ENCODE measurements around the gene AGRN. TPM values are rescaled to one million over a fixed set of nuclear protein-coding genes. Genes with fewer than 3 reads are reported as not detected.
"Not testable (repeated sequence)": the region's sequence is repeated elsewhere in the genome, so short reads cannot be mapped to it uniquely, and the experiment has no call there.

AGRN gene
- total RNA-seq, 2 experiments from 2014 or later: 12.1 to 12.5 TPM

GRCh38 chr1:980602-981395, 39.1 kb upstream of the AGRN start:
- ChIA-PET POLR2A (no interaction called here), CTCF (interaction anchor here (1.1 to 1.4 kb wide), 2 partner anchors 14 to 83 kb away, joined by 3 to 4 read pairs; no protein-coding TSS in a partner anchor)

GRCh38 chr1:981491-981954, 38.4 kb upstream of the AGRN start:
- POLR2A ChIA-PET: no interaction called here

GRCh38 chr1:981955-982558, 37.9 kb upstream of the AGRN start, which contains the start of gene PERM1:
Gene PERM1, minus strand, starts transcription at chr1:982093. Its CDS starts 1,064 bp downstream, at chr1:981029.
- ChIA-PET POLR2A (interaction anchor here (1.3 kb wide), 1 partner anchor 15 kb away, joined by 4 read pairs; the partner anchor contains the start of gene PLEKHN1), CTCF (interaction anchor here (1.1 to 3.3 kb wide), 5 partner anchors 11 to 82 kb away, joined by 3 to 17 read pairs (median 9); partner anchors contain the start of gene ISG15)

More at GRCh38 chr1:981491-981954, 38.4 kb upstream of the AGRN start:
- CTCF ChIA-PET: interaction anchor here (1.1 to 1.4 kb wide), 2 partner anchors 13 to 83 kb away, joined by 3 to 4 read pairs; no protein-coding TSS in a partner anchor

GRCh38 chr1:982765-983436, 37.0 kb upstream of the AGRN start:
- ChIA-PET POLR2A (interaction anchor here (1.3 kb wide), 1 partner anchor 16 kb away, joined by 4 read pairs; the partner anchor contains the start of gene PLEKHN1), CTCF (interaction anchor here (1.0 to 3.3 kb wide), 9 partner anchors 11 to 291 kb away, joined by 3 to 17 read pairs (median 8); partner anchors contain the start of genes ISG15 and UBE2J2)

DNA sequence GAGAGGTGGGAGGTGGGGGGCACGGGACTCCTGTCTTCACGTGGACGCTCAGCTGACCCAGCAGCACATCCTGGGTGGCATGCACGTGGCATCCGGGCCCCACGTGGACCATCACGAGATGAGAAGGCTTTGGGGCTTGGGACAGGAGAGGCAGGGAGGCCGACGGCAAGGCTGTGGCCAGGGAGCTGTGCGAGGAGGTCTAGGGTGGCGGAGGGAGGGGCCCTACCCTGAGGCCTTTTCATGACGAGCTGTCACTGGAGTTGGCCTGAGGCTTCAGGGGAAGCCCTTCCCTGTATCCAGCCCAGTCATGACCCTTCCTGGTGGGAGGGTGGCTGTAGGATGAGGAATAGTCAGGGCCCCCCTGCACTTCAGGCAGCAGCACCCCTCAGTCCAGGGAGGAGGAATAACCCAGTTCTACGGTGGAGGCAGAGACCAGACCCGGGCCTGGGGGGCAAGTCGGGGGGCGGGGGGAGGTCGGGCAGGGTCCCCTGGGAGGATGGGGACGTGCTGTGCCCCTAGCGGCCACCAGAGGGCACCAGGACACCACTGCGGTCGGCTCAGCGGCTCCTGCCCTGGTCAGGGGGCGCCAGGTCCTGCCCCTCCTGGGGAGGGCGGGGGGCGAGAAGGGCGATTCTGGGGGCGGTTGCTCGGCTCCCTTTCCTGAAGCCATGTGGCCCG, 36.0 kb upstream of the AGRN start:
- ChIA-PET CTCF (interaction anchor here (0.6 to 3.3 kb wide), 21 partner anchors 8 to 600 kb away, joined by 3 to 17 read pairs (median 4); partner anchors contain the start of genes ISG15 and UBE2J2), POLR2A (interaction anchor here (0.8 to 0.9 kb wide), 2 partner anchors 30 to 81 kb away, joined by 3 read pairs; partner anchors contain the start of gene ISG15)

DNA sequence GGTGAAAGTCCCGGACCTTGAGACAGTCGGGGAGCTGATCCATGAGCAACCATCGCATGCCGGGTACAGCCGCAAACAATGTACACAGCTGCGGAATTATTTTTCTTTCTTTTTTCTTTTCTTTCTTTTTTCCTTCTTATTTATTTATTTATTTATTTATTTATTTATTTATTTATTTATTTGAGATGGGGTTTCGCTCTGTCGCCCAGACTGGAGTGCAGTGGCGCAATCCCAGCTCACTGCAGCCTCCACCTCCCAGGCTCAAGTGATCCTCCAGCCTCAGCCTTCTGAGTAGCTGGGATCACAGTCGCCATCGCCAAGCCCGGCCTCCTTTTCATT, 35.5 kb upstream of the AGRN start:
- ChIA-PET CTCF (interaction anchor here (0.6 to 3.3 kb wide), 19 partner anchors 8 to 600 kb away, joined by 3 to 17 read pairs (median 4); partner anchors contain the start of gene ISG15), POLR2A (interaction anchor here (0.8 to 0.9 kb wide), 2 partner anchors 29 to 80 kb away, joined by 3 read pairs; partner anchors contain the start of gene ISG15)

DNA sequence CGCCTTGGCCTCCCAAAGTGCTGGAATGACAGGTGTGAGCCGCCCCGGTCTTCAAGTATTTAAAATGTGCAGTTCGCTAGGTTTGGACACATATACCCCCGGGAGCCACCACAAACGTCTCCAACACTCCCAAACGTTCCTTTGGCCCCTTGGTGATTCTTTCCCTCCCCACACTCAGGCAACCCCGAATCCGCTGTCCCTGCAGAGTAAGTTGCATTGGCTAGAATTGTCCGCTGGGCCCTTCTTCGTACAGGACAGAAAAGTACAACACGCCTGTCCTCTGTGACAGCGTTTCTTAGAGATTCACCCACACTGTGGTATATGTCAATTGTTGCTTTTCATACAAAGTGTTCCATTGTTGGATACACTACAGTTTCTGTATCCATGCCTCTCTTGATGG, 34.8 kb upstream of the AGRN start:
- CTCF ChIA-PET: interaction anchor here (0.7 to 3.3 kb wide), 12 partner anchors 8 to 79 kb away, joined by 3 to 17 read pairs (median 4); partner anchors contain the start of gene ISG15
- POLR2A ChIA-PET: no interaction called here

DNA sequence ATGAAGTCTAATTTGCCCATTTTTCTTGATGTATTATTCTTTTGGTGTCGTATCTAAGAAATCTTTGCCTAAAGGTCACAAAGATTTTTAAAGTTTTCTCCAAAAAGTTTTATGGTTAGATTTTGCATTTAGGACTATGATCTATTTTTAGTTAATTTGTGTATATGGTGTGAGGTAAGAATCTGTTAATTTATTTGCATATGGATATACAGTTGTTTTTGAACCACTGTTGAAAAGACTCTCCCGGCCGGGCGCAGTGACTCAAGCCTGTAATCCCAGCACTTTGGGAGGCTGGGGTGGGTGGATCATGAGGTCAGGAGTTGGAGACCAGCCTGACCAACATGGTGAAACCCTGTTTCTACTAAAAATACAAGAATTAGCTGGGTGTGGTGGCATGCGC, 31.9 kb upstream of the AGRN start:
- CTCF ChIA-PET: interaction anchor here (1.2 kb wide), 1 partner anchor 13 kb away, joined by 3 read pairs; no protein-coding TSS in a partner anchor
- POLR2A ChIA-PET: not testable (repeated sequence)

DNA sequence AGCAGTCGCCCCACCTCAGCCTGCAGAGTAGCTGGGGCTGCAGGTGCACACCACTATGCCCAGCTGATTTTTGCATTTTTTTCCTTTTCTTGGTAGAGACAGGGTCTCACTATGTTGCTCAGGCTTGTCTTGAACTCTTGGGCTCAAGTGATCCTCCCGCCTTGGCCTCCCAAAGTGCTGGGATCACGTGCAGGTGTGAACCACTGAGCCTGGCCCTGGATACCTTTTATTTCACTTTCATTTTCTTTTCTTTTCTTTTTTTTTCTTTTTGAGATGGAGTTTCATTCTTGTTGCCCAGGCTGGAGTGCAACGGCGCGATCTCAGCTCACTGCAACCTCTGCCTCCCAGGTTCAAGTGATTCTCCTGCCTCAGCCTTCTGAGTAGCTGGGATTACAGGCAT, 28.6 kb upstream of the AGRN start:
- CTCF ChIA-PET: interaction anchor here (2.1 to 2.3 kb wide), 2 partner anchors 11 kb away, joined by 7 to 14 read pairs; no protein-coding TSS in a partner anchor
- POLR2A ChIA-PET: not testable (repeated sequence)

- ChIA-PET CTCF (interaction anchor here (2.3 to 3.6 kb wide), 2 partner anchors 8 to 10 kb away, joined by 14 to 17 read pairs; no protein-coding TSS in a partner anchor), POLR2A (no interaction called here)
Observed at GRCh38 chr1:991895-992294, 28.0 kb upstream of the AGRN start.

DNA sequence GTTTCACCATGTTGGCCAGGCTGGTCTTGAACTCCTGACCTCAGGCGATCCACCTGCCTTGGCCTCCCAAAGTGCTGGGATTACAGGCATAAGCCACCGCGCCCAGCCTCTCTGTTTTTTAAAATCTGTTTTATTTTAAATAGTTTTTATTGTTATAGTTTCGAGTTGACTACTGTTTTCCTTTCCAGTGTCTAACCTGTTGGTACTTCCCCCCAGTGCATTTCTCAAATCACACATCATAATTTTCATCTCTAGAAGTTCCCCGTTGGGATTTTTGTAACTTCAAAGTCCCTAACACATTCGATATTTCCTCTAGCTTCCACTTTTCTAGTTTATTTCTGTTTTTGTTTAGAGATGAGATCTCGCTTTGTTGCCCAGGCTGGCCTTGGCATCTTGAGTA, 27.6 kb upstream of the AGRN start:
- POLR2A ChIA-PET: no interaction called here
- CTCF ChIA-PET: interaction anchor here (1.7 to 3.6 kb wide), 4 partner anchors 8 to 71 kb away, joined by 4 to 17 read pairs (median 10); partner anchors contain the start of gene ISG15

GRCh38 chr1:993379-993995, 26.4 kb upstream of the AGRN start:
- POLR2A ChIA-PET: no interaction called here
- CTCF ChIA-PET: interaction anchor here (0.5 to 3.6 kb wide), 5 partner anchors 9 to 70 kb away, joined by 4 to 17 read pairs (median 5); partner anchors contain the start of gene ISG15

DNA sequence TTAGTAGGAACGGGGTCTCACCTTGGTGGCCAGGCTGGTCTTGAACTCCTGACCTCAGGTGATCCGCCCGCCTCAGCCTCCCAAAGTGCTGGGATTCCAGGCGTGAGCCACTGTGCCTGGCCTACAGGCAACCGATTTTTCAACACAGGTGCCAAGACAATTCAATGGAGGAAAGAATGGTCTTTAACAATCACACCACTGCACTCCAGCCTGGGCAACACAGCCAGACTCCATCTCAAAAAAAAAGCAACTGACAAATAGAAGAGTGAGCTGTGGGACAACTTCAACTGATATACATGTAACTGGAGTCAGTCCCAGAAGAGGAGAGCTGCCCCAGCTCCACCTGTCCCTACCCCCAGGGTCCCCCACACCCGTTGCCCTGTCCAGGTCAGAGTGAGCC, 25.4 kb upstream of the AGRN start:
- POLR2A ChIA-PET: not testable (repeated sequence)
- CTCF ChIA-PET: interaction anchor here (0.7 to 3.6 kb wide), 4 partner anchors 11 to 377 kb away, joined by 3 to 17 read pairs (median 4); partner anchors contain the start of genes ISG15 and PERM1

GRCh38 chr1:995665-996633, 24.0 kb upstream of the AGRN start:
- ChIA-PET CTCF (no interaction called here), POLR2A (no interaction called here)

DNA sequence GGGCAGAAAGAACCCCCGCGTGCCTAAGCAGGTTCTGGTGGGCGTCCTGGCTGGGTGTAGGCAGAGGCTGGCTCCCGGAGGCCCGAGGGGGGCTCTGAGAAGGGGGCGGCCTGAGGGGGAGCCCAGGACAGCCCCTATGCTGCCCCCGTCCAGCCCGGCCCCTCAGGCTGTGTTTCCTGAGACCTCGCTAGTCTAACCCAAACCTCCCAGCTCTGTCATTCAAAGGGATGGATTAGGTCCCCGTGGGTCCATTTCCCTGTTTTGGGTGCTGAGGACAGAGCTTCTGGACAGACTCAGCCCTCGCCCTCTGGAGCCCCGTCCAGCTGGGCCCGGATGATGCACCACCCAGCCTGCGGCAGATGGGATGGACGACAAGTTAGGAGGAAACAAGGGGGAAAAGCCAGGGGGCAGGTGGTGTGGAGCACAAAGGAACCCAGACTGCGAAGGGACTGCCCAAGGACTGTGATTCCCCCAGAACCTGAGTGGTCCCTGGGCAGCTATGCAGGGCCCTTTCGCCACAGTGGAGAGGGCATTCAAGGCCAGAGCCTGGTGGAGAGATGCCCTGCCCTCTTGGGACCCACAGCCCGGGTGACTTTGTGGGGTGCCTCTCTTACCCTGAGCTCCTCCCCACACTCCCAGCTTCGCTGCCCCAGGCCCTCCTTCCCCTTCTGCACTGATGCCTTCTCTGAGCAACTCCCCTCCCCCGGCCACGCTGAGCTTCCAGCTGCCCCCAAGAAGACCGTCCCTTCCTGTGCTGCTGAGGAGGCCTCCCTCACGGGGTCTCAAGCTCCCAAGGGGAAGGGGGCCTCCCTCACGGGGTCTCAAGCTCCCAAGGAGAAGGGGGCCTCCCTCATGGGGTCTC, 22.8 kb upstream of the AGRN start:
- POLR2A ChIA-PET: no interaction called here
- CTCF ChIA-PET: interaction anchor here (0.9 to 1.1 kb wide), 4 partner anchors 10 to 92 kb away, joined by 3 to 5 read pairs (median 3); no protein-coding TSS in a partner anchor

- ChIA-PET POLR2A (no interaction called here), CTCF (interaction anchor here (0.9 to 1.1 kb wide), 3 partner anchors 20 to 92 kb away, joined by 3 to 5 read pairs (median 3); no protein-coding TSS in a partner anchor)
Observed at GRCh38 chr1:997713-997992, 22.3 kb upstream of the AGRN start.

All from activated CD8-positive, alpha-beta memory T cell treated with anti-CD3 and anti-CD28 coated beads for 36 hours (primary cell).